Keratinocyte (primary cell): Measurements from ENCODE around the gene DMKN. TPM values are rescaled to one million over a fixed set of nuclear protein-coding genes. Genes with fewer than 3 reads are reported as not detected.

Source experiments
- DNase-seq: peaks from one replicate; pipeline ENCODE4 v3.0.0-alpha.2; 2011; ENCODE audit warnings: low read depth, missing footprints, low spot score
- FAIRE-seq: peaks from 2 replicates; lab custom pipeline; 2011; peaks lifted over from hg19 to GRCh38; lab: Jason Lieb, UNC
- H2AFZ ChIP-seq: 2 replicates; pipeline ENCODE4 v1.6.0; 2012; ENCODE audit warnings: low read length, control low read depth, inconsistent platforms; ENCODE audit not compliant: control insufficient read depth
- H3K27ac ChIP-seq: 2 replicates; pipeline ENCODE4 v1.5.1; 2011; ENCODE audit warnings: low read length; ENCODE audit not compliant: control insufficient read depth, insufficient read depth
- H3K27me3 ChIP-seq: 3 replicates; pipeline ENCODE4 v1.6.0; 2011; ENCODE audit warnings: low read length; ENCODE audit not compliant: control insufficient read depth, insufficient read depth; ENCODE audit errors: extremely low read depth
- H3K36me3 ChIP-seq, 2 experiments: 2 replicates in 1 of 2; 3 replicates in 1 of 2; pipeline ENCODE4 v1.5.1; 2011; ENCODE audit warnings: low read length in 2 of 2, mild to moderate bottlenecking in 1 of 2; ENCODE audit not compliant: control insufficient read depth in 2 of 2, insufficient read depth in 2 of 2; ENCODE audit errors: extremely low read depth in 1 of 2
- H3K4me1 ChIP-seq: 3 replicates; pipeline ENCODE4 v1.5.1; 2011; ENCODE audit warnings: low read length; ENCODE audit not compliant: control insufficient read depth, insufficient read depth; ENCODE audit errors: extremely low read depth
- H3K4me2 ChIP-seq: 3 replicates; pipeline ENCODE4 v1.6.0; 2011; ENCODE audit warnings: low read depth, low read length; ENCODE audit not compliant: control insufficient read depth, insufficient read depth; ENCODE audit errors: extremely low read depth
- H3K4me3 ChIP-seq, 3 experiments: fragments of 200-600 bp in 1 of 3; sonication (generic) in 1 of 3; 2 replicates in 2 of 3; 3 replicates in 1 of 3; pipeline ENCODE4 v1.5.1; 2011 to 2016; ENCODE audit warnings: low read length in 3 of 3, mild to moderate bottlenecking in 3 of 3, control low read depth in 2 of 3, inconsistent platforms in 1 of 3, low read depth in 1 of 3, mixed read lengths in 1 of 3, mixed run types in 1 of 3, moderate library complexity in 1 of 3; ENCODE audit not compliant: control insufficient read depth in 2 of 3, insufficient read depth in 2 of 3; ENCODE audit errors: extremely low read depth in 1 of 3
- H3K79me2 ChIP-seq: 2 replicates; pipeline ENCODE4 v1.6.0; 2012; ENCODE audit warnings: low read length; ENCODE audit not compliant: control insufficient read depth, insufficient read depth
- H3K9ac ChIP-seq: 3 replicates; pipeline ENCODE4 v1.6.0; 2011; ENCODE audit warnings: low read length; ENCODE audit not compliant: control insufficient read depth, insufficient read depth; ENCODE audit errors: extremely low read depth
- H3K9me1 ChIP-seq: 3 replicates; pipeline ENCODE4 v1.6.0; 2011; ENCODE audit warnings: low read length; ENCODE audit not compliant: control insufficient read depth, insufficient read depth; ENCODE audit errors: extremely low read depth
- H3K9me3 ChIP-seq: 2 replicates; pipeline ENCODE4 v1.5.1; 2012; ENCODE audit warnings: low read depth, low read length; ENCODE audit not compliant: control insufficient read depth
- H4K20me1 ChIP-seq: 3 replicates; pipeline ENCODE4 v1.6.0; 2011; ENCODE audit warnings: low read length; ENCODE audit not compliant: control insufficient read depth, insufficient read depth; ENCODE audit errors: extremely low read depth
- CTCF ChIP-seq, 3 experiments: IDR thresholded peaks in 1 of 3; conservative IDR thresholded peaks in 1 of 3; optimal IDR thresholded peaks in 1 of 3; 2 replicates in 2 of 3; 3 replicates in 1 of 3; pipeline versions ENCODE3 to v1.5.1; 2011; ENCODE audit warnings: low read length in 3 of 3, mild to moderate bottlenecking in 3 of 3, moderate library complexity in 2 of 3, control low read depth in 1 of 3, inconsistent platforms in 1 of 3; ENCODE audit not compliant: insufficient read depth in 2 of 3; ENCODE audit errors: extremely low read depth in 1 of 3
- EZH2 ChIP-seq: IDR thresholded peaks from one replicate; pipeline ENCODE4 v1.6.1; 2012; ENCODE audit warnings: inconsistent platforms, mild to moderate bottlenecking, low read length, moderate library complexity
- dilution Hi-C: fragments of 300-500 bp; cut with MboI; formaldehyde crosslinking; loops from one replicate; pipeline ENCODE4 v1.7.0; 2020; ENCODE audit warnings: low sequenced_read_pairs; ENCODE audit not compliant: extremely low pct_ligation_motif_present
- polyA plus RNA-seq, 5 experiments: library from polyadenylated mRNA; depleted of rRNA in 3 of 5; stranded (reverse) in 3 of 5; stranded (forward) in 1 of 5; unstranded in 1 of 5; fragments of >200 nt; gene quantifications; 1 replicate in 1 of 5; 2 replicates in 3 of 5; 3 replicates in 1 of 5; pipeline versions ENCODE4 v1.2.1 to v1.2.3, GENCODE V29; 2011 to 2012; ENCODE audit warnings: missing spikeins in 2 of 5, low read depth in 1 of 5, low replicate concordance in 1 of 5

The DMKN gene
- polyA plus RNA-seq, 1 donor (not counting 4 experiments of a cell fraction or from before 2014, with no cell fraction given), result 235 TPM

DNA sequence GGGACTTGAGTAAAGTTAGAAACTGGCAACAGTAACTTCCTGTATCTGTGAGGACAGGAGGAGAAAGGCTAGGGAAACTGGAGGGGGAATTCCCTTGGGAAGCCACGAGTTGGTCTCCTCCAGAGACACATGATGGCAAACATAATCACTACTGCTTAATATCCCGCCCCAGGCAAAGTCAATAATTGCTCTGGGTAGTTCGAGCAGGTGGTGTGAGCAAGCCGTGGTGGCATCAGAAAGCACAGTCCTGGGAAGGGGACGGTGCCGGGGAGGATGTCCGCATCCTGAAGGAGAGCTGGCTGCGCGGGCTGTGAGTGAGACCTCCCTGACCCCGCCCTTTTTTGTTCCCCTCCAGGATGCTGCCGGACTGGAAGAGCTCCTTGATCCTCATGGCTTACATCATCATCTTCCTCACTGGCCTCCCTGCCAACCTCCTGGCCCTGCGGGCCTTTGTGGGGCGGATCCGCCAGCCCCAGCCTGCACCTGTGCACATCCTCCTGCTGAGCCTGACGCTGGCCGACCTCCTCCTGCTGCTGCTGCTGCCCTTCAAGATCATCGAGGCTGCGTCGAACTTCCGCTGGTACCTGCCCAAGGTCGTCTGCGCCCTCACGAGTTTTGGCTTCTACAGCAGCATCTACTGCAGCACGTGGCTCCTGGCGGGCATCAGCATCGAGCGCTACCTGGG, 63.9 kb downstream of the DMKN start:
- no peak for DNase-seq
- H3K79me2 ChIP-seq, result no peaks in the 10 kb centered on the region
- no peak for FAIRE-seq
- H3K27ac ChIP-seq, result no peak overlapping the region
- H3K4me3 ChIP-seq, result no peak overlapping the region
- no peak overlapping the region for H2AFZ ChIP-seq
- no peak overlapping the region for H3K9ac ChIP-seq
- dilution Hi-C loops, result no loop called here
- H4K20me1 ChIP-seq, result no peaks in the 10 kb centered on the region
- TF ChIP-seq EZH2 (no peak), CTCF (optimal IDR thresholded peaks at IDR 0.05 in 1 of 3, IDR thresholded peaks at IDR 0.05 in 1 of 3, conservative IDR thresholded peaks at IDR 0.05 in 1 of 3; ENCODE audit: extremely low read depth in 1 of 3, insufficient read depth in 2 of 3, low read length in 3 of 3) (no peak)
- H3K9me1 ChIP-seq, result no peaks in the 10 kb centered on the region
- no peak overlapping the region for H3K4me2 ChIP-seq
- no peaks in the 10 kb centered on the region for H3K4me1 ChIP-seq
- no peaks in the 10 kb centered on the region for H3K9me3 ChIP-seq
- no peaks in the 10 kb centered on the region for H3K36me3 ChIP-seq
- peaks cover 31% of the 10 kb centered on the region for H3K27me3 ChIP-seq

DNA sequence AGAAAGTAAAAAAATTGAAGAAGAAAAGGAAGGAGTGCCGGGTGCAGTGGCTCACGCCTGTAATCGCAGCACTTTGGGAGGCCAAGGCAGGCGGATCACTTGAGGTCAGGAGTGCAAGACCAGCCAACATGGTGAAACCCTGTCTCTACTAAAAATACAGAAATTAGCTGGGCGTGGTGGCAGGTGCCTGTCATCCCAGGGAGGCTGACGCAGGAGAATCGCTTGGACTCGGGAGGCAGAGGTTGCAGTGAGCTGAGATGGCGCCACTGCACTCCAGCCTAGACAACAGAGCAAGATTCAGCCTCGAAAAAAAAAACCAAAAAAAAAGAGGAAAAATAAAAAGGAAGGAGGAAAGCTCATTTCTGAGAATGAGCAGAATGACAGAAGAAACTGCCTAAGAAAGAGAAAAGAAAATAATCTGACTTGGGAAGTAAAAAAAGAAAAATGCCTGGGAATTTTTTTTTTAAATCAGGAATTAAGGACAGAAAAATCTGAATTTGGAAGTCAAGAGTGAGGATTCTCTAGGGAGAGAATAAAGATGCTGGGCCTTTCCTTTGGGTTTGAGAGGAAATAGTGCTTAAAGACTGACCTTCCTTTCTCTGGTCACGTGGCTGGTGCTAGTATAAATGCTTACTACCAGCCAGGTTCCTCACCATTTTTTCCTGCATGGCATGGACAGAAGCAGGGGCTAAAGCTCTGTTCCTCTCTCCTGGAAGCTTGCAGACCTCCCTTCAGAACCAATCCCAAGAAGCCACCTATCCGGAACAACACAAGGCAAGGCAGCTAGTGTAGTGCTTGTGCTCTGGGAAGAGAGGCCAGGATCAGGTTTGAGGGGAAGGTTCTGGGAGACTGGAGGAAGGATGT, 65.6 kb downstream of the DMKN start, which contains the start of gene FFAR2:
TSS of gene FFAR2 (plus strand) at position 652 of the 864 bp plus-strand sequence. CDS start 1,458 bp downstream, outside the sequence.
- H3K4me2 ChIP-seq, result no peak within 1 kb of the TSS
- H3K9ac ChIP-seq, result no peak within 1 kb of the TSS
- H3K27ac ChIP-seq, result no peak within 1 kb of the TSS
- no peak for FAIRE-seq
- dilution Hi-C loops, result no loop called here
- H2AFZ ChIP-seq, result no peak within 1 kb of the TSS
- no peaks in the 10 kb centered on the region for H3K9me3 ChIP-seq
- no peaks in the 10 kb centered on the region for H4K20me1 ChIP-seq
- no peaks in the 10 kb centered on the region for H3K9me1 ChIP-seq
- TF ChIP-seq CTCF (optimal IDR thresholded peaks at IDR 0.05 in 1 of 3, IDR thresholded peaks at IDR 0.05 in 1 of 3, conservative IDR thresholded peaks at IDR 0.05 in 1 of 3; ENCODE audit: extremely low read depth in 1 of 3, insufficient read depth in 2 of 3, low read length in 3 of 3) (no peak), EZH2 (no peak)
- DNase-seq, result no peak
- no peaks in the 10 kb centered on the region for H3K4me1 ChIP-seq
- H3K36me3 ChIP-seq, result no peaks in the 10 kb centered on the region
- peaks cover 31% of the 10 kb centered on the region for H3K27me3 ChIP-seq
- no peak within 1 kb of the TSS for H3K4me3 ChIP-seq
- no peaks in the 10 kb centered on the region for H3K79me2 ChIP-seq

Other genes starting within 250 kb of the DMKN start
- gene USF2, start 244.7 kb downstream of the DMKN start, polyA plus RNA-seq, result 51.2 to 82.7 TPM (median 53.8 TPM) in 3 replicates
- gene HAMP, start 231.1 kb downstream of the DMKN start, polyA plus RNA-seq, result not detected in 3 replicates
- gene MAG, start 221.5 kb downstream of the DMKN start, polyA plus RNA-seq, result not detected in 3 replicates
- 0.06 to 0.42 TPM (median 0.26 TPM) in 3 replicates for gene CD22, start 184.5 kb downstream of the DMKN start, polyA plus RNA-seq
- gene FFAR1, start 165.7 kb downstream of the DMKN start, polyA plus RNA-seq, result not detected in 3 replicates
- not detected in 3 replicates for gene FFAR3, start 155.2 kb downstream of the DMKN start, polyA plus RNA-seq
- gene GPR42, start 142.6 kb downstream of the DMKN start, polyA plus RNA-seq, result not detected in 3 replicates
- gene FFAR2, start 65.4 kb downstream of the DMKN start, polyA plus RNA-seq, result not detected in 3 replicates
- gene KRTDAP, start 23.2 kb downstream of the DMKN start, polyA plus RNA-seq, result 53.5 to 188 TPM (median 85.4 TPM) in 3 replicates
- 28.8 to 59.0 TPM (median 49.0 TPM) in 3 replicates for gene SBSN, start 14.7 kb upstream of the DMKN start, polyA plus RNA-seq
- 0.08 TPM in 1 of 3 replicates, not detected in the others for gene GAPDHS, start 19.8 kb upstream of the DMKN start, polyA plus RNA-seq
- gene TMEM147, start 32.0 kb upstream of the DMKN start, polyA plus RNA-seq, result 130 to 206 TPM (median 134 TPM) in 3 replicates
- gene ATP4A, start 50.0 kb upstream of the DMKN start, polyA plus RNA-seq, result not detected in 3 replicates
- gene PMIS2, start 72.5 kb upstream of the DMKN start, polyA plus RNA-seq, result not detected in 3 replicates
- 3.1 to 3.7 TPM (median 3.5 TPM) in 3 replicates for gene HAUS5, start 99.1 kb upstream of the DMKN start, polyA plus RNA-seq
- 29.8 to 40.8 TPM (median 30.4 TPM) in 3 replicates for gene RBM42, start 115.4 kb upstream of the DMKN start, polyA plus RNA-seq
- 0.14 to 0.99 TPM (median 0.43 TPM) in 3 replicates for gene ETV2, start 128.1 kb upstream of the DMKN start, polyA plus RNA-seq
- gene COX6B1, start 134.7 kb upstream of the DMKN start, polyA plus RNA-seq, result 509 to 705 TPM (median 560 TPM) in 3 replicates
- gene UPK1A, start 152.9 kb upstream of the DMKN start, polyA plus RNA-seq, result 0.05 to 0.15 TPM (median 0.09 TPM) in 3 replicates
- not detected in 3 replicates for gene ZBTB32, start 190.9 kb upstream of the DMKN start, polyA plus RNA-seq
- 7.7 to 16.7 TPM (median 8.8 TPM) in 3 replicates for gene KMT2B, start 204.4 kb upstream of the DMKN start, polyA plus RNA-seq
- 0.27 to 1.2 TPM (median 0.34 TPM) in 3 replicates for gene IGFLR1, start 228.8 kb upstream of the DMKN start, polyA plus RNA-seq
- 8.9 to 14.7 TPM (median 11.4 TPM) in 3 replicates for gene U2AF1L4, start 231.8 kb upstream of the DMKN start, polyA plus RNA-seq
- 36.2 to 53.8 TPM (median 49.7 TPM) in 3 replicates for gene PSENEN, start 232.0 kb upstream of the DMKN start, polyA plus RNA-seq
- 6.7 to 11.8 TPM (median 9.2 TPM) in 3 replicates for gene LIN37, start 234.9 kb upstream of the DMKN start, polyA plus RNA-seq
- gene HSPB6, start 243.4 kb upstream of the DMKN start, polyA plus RNA-seq, result not detected in 3 replicates
- 5.3 to 15.5 TPM (median 5.5 TPM) in 3 replicates for gene PROSER3, start 244.5 kb upstream of the DMKN start, polyA plus RNA-seq